GM18951 (cell line): ENCODE data around the gene CRACR2B.

Source experiments
- POLR2A ChIP-seq: IDR thresholded peaks from 4 replicates; pipeline ENCODE4 v1.6.1; 2011; ENCODE audit warnings: mild to moderate bottlenecking; ENCODE audit not compliant: insufficient read length, insufficient read depth; ENCODE audit errors: extremely low read depth
- in situ Hi-C: fragments of 300-500 bp; cut with MboI; formaldehyde crosslinking; loops from one replicate; pipeline ENCODE4 v1.12.0; 2022; ENCODE audit warnings: low sequenced_read_pairs, mixed read lengths, inconsistent platforms; ENCODE audit not compliant: unreplicated experiment

The CRACR2B gene

GRCh38 chr11:821512-822371, 6.0 kb upstream of the CRACR2B start:
- no peak for TF ChIP-seq POLR2A
- in situ Hi-C loops = no loop called here

GRCh38 chr11:823441-824291, 4.1 kb upstream of the CRACR2B start:
- in situ Hi-C loops = no loop called here
- no peak for TF ChIP-seq POLR2A

DNA sequence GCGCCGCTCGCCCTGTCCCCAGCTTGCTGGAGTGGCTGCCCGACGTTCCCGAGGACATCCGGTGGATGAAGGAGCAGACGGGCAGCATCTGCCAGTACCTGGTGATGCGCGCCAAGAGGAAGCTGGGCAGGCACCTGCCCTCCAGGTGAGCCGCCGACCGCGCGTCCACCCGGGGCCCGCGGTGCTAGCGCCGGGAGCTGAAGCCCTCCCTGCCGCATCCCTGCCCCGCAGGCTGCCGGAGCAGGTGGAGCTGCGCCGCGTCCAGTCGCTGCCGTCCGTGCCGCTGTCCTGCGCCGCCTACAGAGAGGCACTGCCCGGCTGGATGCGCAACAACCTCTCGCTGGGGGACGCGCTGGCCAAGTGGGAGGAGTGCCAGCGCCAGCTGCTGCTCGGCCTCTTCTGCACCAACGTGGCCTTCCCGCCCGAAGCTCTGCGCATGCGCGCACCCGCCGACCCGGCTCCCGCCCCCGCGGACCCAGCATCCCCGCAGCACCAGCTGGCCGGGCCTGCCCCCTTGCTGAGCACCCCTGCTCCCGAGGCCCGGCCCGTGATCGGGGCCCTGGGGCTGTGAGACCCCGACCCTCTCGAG, 3.3 kb upstream of the CRACR2B start:
- in situ Hi-C loops = no loop called here
- TF ChIP-seq POLR2A = no peak

DNA sequence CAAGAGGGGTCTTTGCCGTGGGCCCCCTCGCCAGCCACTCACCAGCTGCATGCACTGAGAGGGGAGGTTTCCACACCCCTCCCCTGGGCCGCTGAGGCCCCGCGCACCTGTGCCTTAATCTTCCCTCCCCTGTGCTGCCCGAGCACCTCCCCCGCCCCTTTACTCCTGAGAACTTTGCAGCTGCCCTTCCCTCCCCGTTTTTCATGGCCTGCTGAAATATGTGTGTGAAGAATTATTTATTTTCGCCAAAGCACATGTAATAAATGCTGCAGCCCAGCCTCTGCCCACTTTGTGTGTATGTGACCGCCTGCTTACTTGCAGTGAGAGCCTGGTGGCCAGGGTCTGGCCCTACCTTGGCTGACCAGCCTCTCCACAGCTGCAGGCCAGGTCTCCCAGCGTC, 2.8 kb upstream of the CRACR2B start:
- in situ Hi-C loops = no loop called here
- TF ChIP-seq POLR2A = no peak

DNA sequence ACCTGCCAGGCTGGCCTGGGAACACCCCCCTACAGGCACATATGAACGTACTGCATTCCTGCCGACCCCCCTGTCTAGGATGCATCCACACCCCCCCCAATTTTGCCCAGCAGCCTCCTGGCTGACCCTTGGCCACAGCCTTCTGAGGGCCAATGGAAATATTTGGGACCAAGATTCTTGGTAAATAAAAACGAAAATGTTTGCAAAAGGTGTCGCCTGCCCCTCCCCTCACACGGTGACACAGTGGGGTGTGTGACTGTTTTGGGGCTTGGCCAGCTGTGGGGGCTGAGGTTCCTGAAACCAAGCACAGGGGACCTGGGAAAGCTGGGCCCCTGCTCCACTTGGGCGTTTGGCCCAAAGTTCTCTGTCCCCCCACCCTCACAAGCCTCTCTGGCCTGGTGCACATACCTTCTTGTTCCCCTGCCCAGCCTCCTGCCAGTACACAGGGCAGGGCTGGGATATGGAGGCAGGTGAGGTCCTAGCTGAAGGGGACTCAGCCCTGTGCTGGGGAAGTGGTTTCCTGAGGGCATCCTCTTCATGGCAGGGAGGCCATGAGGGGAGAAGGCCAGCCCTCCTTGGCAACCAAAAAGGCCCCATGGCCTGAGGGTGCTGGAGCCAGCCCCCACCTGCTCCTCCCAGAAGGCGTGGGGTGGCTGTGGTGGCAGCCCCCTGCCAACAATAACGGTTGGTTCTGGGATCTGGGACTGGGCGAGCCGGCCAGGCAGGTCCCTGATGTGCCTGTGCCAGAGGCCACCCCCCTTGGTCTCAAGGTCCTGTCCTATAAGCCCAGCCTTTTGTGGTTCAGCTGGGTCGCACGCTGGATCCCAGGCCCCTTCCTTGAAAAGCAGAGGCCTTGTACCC, 2.1 kb upstream of the CRACR2B start:
- TF ChIP-seq POLR2A = no peak
- in situ Hi-C loops = no loop called here

- in situ Hi-C loops = no loop called here
- no peak for TF ChIP-seq POLR2A
Observed at GRCh38 chr11:826227-826621, 1.5 kb upstream of the CRACR2B start.

- in situ Hi-C loops = no loop called here
- no peak for TF ChIP-seq POLR2A
Observed at GRCh38 chr11:826836-827145, 928 bp upstream of the CRACR2B start.

DNA sequence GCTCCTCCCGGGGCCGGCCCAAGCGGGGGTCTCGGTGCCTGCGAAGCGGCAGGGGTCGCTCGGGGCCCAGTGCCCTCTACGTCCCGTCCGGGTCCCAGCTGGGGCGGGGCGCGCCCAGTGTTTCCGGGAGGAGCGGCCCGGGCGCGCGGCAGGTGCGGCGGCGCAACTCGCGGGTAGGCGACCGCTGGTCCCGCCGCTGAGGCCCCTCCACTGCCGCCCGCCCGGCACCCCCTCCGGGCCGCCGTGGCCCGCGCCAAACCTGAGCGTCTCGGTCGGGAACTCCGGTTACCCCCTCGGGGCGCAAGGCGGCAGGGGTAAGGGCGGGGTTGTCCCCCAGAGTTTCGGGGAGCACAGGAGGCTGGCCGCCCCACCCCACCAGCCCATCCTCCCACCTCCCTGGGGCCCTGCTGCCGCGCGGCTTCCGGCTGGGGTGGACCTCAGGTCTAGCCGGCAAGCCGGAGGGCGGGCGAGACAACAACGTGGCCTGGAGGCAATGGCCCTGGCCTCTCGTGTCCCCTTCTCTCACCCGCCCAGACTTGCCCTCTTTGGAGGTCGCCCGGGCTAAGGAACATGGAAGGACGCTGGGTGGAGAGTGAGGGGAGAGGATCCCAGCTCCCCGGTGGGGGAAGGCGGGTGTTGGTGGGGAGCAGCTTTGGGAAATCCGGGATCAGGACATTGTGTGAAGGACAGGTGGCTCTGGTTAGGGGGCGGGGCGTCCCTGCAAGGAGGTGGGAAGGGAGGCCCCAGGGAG, 398 bp upstream of the CRACR2B start:
- in situ Hi-C loops = no loop called here
- TF ChIP-seq POLR2A = peak; percentile 53

DNA sequence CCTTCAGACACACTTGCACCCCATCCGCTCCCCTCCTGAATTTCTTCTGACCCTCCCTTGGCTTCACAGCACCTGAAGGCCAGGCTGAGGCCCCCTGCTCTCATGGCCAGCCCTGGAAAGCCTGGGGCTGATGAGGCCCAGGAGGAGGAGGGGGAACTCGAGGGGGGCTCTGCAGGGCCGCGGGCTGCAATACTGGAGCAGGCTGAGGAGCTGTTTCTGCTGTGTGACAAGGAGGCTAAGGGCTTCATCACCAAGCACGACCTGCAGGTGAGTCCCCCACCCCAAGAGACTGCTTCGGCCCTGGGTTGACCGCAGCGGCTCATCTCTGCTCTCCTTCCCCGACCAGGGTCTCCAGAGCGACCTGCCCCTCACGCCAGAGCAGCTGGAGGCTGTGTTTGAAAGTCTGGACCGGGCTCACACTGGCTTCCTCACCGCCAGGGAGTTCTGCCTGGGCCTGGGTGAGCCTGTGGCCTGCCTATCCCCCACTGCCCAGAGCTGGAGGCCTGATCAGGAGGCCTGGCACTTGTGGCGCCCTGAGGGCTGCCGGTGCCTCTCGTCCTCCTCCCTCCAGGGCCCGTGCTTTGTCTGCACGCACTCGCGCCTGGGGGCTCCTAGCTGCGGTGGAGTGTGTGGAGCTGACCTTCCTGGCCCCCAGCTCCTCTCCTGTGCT, 922 bp downstream of the CRACR2B start:
- no peak for TF ChIP-seq POLR2A
- in situ Hi-C loops = no loop called here

DNA sequence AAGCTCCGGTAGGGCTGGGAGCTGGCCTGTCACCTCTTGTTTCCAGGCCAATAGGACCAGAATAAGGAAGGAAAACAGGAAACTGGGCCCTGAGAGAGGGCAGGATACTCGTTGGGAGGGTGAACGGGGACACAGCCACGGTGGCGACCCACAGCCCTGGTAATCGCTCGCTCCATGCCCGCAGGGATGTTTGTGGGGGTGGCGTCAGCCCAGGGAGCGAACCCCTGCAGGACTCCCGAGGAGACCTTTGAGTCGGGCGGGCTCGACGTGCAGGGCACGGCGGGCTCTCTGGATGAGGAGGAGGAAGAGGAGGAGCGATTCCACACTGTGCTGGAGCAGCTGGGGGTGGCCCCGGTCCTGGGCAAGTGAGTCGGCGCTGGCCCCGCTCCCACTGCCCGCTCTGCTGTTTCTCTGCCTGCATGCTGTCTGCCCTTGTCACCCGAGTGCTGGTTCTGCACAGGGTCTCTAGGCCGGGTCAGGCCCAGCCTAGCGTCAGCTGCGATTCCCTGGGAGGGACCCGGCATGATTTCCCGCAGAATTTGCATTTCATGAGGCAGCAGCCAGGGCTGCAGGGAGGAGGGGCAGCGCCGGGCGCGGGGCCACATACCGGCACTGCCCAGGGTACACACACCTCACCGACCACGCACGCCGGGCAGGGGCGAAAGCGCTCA, 1.6 kb downstream of the CRACR2B start:
- peak; percentile 14 for TF ChIP-seq POLR2A
- in situ Hi-C loops = no loop called here

- in situ Hi-C loops = no loop called here
- TF ChIP-seq POLR2A = peak; percentile 20
Observed at GRCh38 chr11:829847-830294, 2.2 kb downstream of the CRACR2B start.
